Suprapubic skin (tissue), 4 donors: ENCODE results near the gene SLC9A8. TPM values are rescaled to one million over a fixed set of nuclear protein-coding genes. Genes with fewer than 3 reads are reported as not detected.

Source experiments
- DNase-seq, 2 donors: peaks; one replicate each; pipeline ENCODE4 v3.0.0-alpha.2; 2019; ENCODE audit warnings: low spot score in 2 of 2
- H3K27ac ChIP-seq: fragments of 200-600 bp; sonication (generic); one replicate; pipeline ENCODE4 v1.5.1; 2019
- H3K27me3 ChIP-seq: fragments of 200-600 bp; sonication (generic); one replicate; pipeline ENCODE4 v1.5.1; 2019
- H3K36me3 ChIP-seq: fragments of 200-600 bp; sonication (generic); one replicate; pipeline ENCODE4 v1.5.1; 2019
- H3K4me1 ChIP-seq: fragments of 200-600 bp; sonication (generic); one replicate; pipeline ENCODE4 v1.5.1; 2019
- H3K4me3 ChIP-seq: fragments of 200-600 bp; sonication (generic); one replicate; pipeline ENCODE4 v1.5.1; 2019; ENCODE audit warnings: mild to moderate bottlenecking
- H3K9me3 ChIP-seq: fragments of 200-600 bp; sonication (generic); one replicate; pipeline ENCODE4 v1.5.1; 2019
- EP300 ChIP-seq: sonication (generic); formaldehyde crosslinking; IDR thresholded peaks from one replicate; pipeline ENCODE4 v1.6.1; 2017; ENCODE audit warnings: antibody characterized with exemption
- POLR2A ChIP-seq, 2 donors: fragments of 450-650 bp; IDR thresholded peaks; one replicate each; pipeline ENCODE4 v1.6.1; 2017; ENCODE audit warnings: antibody characterized with exemption in 2 of 2, mild to moderate bottlenecking in 2 of 2, moderate library complexity in 2 of 2
- POLR2AphosphoS5 ChIP-seq, 3 donors: sonication (generic); formaldehyde crosslinking; IDR thresholded peaks; one replicate each; pipeline ENCODE4 v1.6.1; 2017; ENCODE audit warnings: antibody characterized with exemption in 3 of 3
- WGBS: methylation state at CpG from one replicate; pipeline ENCODE4 v1.1.5; 2018; 5-methylcytosine and 5-hydroxymethylcytosine counted together
- total RNA-seq, 4 donors: library from RNA; depleted of rRNA; stranded (reverse); fragments of >200 nt; gene quantifications; one replicate each; pipeline ENCODE4 v1.1.0, GENCODE V29; 2016
- TF ChIP-seq, protein P1 (sequence below), 2 donors: fragments of 200-600 bp in 1 of 2; fragments of 450-650 bp in 1 of 2; sonication (generic) in 1 of 2; IDR thresholded peaks; one replicate each; pipeline ENCODE4 v1.5.1; 2016 to 2019; ENCODE audit warnings: antibody characterized with exemption in 2 of 2, mild to moderate bottlenecking in 1 of 2, moderate library complexity in 1 of 2

Gene SLC9A8
- total RNA-seq, 4 donors from 2014 or later = 5.7 to 15.6 (median 9.2) TPM

DNA sequence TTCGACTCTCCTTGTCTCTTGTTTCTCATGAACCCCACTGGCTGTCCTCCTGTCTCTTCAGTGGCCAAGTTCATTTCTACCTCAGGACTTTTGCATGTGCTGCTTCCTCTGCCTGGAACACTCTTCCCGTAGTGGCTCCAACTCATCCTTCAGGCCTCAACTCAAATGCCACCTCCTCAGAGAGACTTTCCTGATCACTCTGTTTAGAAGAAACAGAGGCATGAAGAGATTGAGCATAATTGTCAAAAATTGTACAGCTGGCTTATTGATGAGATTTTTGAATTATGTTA, 17.5 kb upstream of the SLC9A8 start:
- H3K9me3 ChIP-seq = no peaks in the 10 kb centered on the region
- no peak overlapping the region for H3K4me3 ChIP-seq
- no peak for DNase-seq
- TF ChIP-seq EP300 (no peak), POLR2A (IDR thresholded peaks at IDR 0.05) (no peak), POLR2AphosphoS5 (IDR thresholded peaks at IDR 0.05) (no peak)
- TF ChIP-seq, protein P1, sequence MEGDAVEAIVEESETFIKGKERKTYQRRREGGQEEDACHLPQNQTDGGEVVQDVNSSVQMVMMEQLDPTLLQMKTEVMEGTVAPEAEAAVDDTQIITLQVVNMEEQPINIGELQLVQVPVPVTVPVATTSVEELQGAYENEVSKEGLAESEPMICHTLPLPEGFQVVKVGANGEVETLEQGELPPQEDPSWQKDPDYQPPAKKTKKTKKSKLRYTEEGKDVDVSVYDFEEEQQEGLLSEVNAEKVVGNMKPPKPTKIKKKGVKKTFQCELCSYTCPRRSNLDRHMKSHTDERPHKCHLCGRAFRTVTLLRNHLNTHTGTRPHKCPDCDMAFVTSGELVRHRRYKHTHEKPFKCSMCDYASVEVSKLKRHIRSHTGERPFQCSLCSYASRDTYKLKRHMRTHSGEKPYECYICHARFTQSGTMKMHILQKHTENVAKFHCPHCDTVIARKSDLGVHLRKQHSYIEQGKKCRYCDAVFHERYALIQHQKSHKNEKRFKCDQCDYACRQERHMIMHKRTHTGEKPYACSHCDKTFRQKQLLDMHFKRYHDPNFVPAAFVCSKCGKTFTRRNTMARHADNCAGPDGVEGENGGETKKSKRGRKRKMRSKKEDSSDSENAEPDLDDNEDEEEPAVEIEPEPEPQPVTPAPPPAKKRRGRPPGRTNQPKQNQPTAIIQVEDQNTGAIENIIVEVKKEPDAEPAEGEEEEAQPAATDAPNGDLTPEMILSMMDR (IDR thresholded peaks at IDR 0.05) = no peak
- WGBS = 70% methylated on average over 2 of the region's 2 CpGs
- no peaks in the 10 kb centered on the region for H3K27me3 ChIP-seq
- H3K4me1 ChIP-seq = peaks cover 9% of the 10 kb centered on the region
- no peaks in the 10 kb centered on the region for H3K36me3 ChIP-seq
- no peak overlapping the region for H3K27ac ChIP-seq

DNA sequence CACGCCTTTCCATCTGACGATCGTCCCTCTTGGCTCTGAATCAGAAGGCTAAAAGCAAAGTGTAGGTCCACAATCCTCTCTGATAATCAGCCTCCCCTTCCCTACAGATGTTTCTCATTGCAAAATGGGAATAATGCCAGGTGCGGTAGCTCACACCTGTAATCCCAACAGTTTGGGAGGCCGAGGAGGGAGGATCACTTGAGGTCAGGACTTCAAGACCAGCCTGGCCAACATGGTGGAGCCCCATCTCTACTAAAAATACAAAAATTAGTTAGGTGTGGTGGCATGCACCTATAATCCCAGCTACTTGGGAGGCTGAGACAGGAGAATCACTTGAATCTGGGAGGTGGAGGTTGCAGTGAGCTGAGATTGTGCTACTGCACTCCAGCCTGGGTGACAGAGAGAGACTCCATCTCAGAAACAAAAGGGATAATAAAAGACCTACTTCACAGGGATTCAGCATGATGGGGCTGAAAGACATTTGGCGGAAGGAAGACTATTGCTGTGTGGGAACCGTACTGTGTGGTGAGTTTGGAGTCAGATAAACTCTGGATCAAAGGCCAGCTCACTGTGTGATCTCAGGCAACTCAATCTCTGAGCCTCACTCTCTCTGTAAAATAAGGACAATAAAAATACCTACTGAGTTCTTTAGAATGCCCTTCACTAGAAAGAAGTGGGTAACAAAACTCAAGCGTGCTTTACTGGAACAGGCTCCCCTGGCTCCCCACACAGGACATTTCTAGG, 15.9 kb upstream of the SLC9A8 start:
- 75% methylated on average over 8 of the region's 8 CpGs for WGBS
- Histone ChIP-seq H3K9me3 (no peaks in the 10 kb centered on the region), H3K4me1 (peaks cover 9% of the 10 kb centered on the region), H3K4me3 (no peak overlapping the region), H3K27me3 (no peaks in the 10 kb centered on the region), H3K27ac (no peak overlapping the region), H3K36me3 (no peaks in the 10 kb centered on the region)
- no peak for DNase-seq
- no peak for TF ChIP-seq EP300
- TF ChIP-seq, protein P1 (IDR thresholded peaks at IDR 0.05) = no peak
- no peak for TF ChIP-seq POLR2A (IDR thresholded peaks at IDR 0.05)
- no peak for TF ChIP-seq POLR2AphosphoS5 (IDR thresholded peaks at IDR 0.05)

DNA sequence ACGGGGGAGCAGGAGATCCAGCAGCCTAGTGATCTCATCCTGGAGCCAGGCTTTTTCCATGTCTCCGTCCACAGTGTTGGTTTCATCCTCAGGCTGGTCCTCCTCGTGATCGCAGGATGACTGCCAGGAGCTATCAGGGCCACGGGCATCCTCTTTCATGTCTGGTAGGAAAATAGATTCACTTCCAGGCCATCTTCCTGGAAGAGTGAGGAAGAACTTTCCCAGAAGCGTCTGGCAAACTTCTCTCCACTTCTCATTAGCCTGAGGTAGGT, 15.3 kb upstream of the SLC9A8 start:
- Histone ChIP-seq H3K9me3 (no peaks in the 10 kb centered on the region), H3K4me3 (no peak overlapping the region), H3K4me1 (peaks cover 9% of the 10 kb centered on the region), H3K36me3 (no peaks in the 10 kb centered on the region), H3K27ac (no peak overlapping the region), H3K27me3 (no peaks in the 10 kb centered on the region)
- 70% methylated on average over 6 of the region's 6 CpGs for WGBS
- TF ChIP-seq POLR2A (IDR thresholded peaks at IDR 0.05) = no peak
- TF ChIP-seq, protein P1 (IDR thresholded peaks at IDR 0.05) = no peak
- no peak for TF ChIP-seq POLR2AphosphoS5 (IDR thresholded peaks at IDR 0.05)
- TF ChIP-seq EP300 = no peak
- DNase-seq = no peak

DNA sequence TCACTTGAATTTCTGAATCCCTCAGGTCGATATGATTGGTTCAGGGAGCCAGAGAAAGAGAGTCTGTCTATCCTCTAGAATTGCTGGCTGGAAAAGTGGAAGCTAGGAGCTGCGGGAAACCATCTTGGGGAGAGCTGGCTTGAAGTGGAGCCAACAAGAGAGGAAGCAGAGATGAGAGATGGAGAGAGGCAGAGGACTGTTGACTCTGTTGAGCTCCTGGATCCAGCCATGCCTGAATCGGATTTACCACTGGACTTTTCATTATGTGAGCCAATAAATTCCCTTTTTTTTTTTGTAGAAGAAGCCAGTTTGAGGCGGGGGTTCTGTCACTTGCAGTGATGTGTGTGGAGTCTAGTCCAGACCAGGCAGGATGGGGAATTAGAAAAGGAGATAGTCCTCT, 13.9 kb upstream of the SLC9A8 start:
- DNase-seq = no peak
- Histone ChIP-seq H3K27me3 (no peaks in the 10 kb centered on the region), H3K36me3 (no peaks in the 10 kb centered on the region), H3K27ac (no peak overlapping the region), H3K9me3 (no peaks in the 10 kb centered on the region), H3K4me1 (peaks cover 9% of the 10 kb centered on the region), H3K4me3 (no peak overlapping the region)
- 88% methylated on average over 4 of the region's 4 CpGs for WGBS
- TF ChIP-seq POLR2A (IDR thresholded peaks at IDR 0.05) = no peak
- no peak for TF ChIP-seq POLR2AphosphoS5 (IDR thresholded peaks at IDR 0.05)
- no peak for TF ChIP-seq EP300
- TF ChIP-seq, protein P1 (IDR thresholded peaks at IDR 0.05) = no peak

DNA sequence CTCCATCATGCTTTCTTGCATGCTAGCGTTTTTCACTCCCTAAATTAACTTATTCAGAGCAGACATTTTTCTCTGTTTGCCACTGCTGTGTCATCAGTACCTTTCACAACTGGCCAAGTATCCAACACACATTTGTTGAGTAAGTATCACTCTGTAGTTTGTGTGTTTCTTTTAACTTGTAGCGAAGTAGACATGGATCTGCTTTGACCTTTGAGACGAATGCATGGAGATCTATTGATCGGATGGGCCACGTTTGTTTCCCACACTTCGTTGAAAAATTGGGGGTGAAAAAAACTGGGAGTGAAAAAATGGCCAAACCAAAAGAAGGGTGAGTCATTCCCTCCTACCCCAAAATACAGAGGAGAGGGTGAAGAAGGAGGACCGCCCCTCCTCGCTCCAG, 12.9 kb upstream of the SLC9A8 start:
- peaks cover 2% of the 10 kb centered on the region for H3K4me1 ChIP-seq
- H3K27me3 ChIP-seq = no peaks in the 10 kb centered on the region
- TF ChIP-seq POLR2AphosphoS5 (IDR thresholded peaks at IDR 0.05) (no peak), POLR2A (IDR thresholded peaks at IDR 0.05) (no peak), EP300 (no peak)
- TF ChIP-seq, protein P1 (IDR thresholded peaks at IDR 0.05) = no peak
- no peaks in the 10 kb centered on the region for H3K36me3 ChIP-seq
- DNase-seq = no peak
- no peak overlapping the region for H3K27ac ChIP-seq
- WGBS = 92% methylated on average over 8 of the region's 8 CpGs
- no peak overlapping the region for H3K4me3 ChIP-seq
- H3K9me3 ChIP-seq = no peaks in the 10 kb centered on the region
